ENCODE measurements around the gene BTBD9. TPM values are rescaled to one million over a fixed set of nuclear protein-coding genes. Genes with fewer than 3 reads are reported as not detected.

Gene BTBD9
- polyA plus RNA-seq, 2 of the 4 experiments (the other 2 are of a cell fraction), result 2.3 to 4.6 TPM

DNA sequence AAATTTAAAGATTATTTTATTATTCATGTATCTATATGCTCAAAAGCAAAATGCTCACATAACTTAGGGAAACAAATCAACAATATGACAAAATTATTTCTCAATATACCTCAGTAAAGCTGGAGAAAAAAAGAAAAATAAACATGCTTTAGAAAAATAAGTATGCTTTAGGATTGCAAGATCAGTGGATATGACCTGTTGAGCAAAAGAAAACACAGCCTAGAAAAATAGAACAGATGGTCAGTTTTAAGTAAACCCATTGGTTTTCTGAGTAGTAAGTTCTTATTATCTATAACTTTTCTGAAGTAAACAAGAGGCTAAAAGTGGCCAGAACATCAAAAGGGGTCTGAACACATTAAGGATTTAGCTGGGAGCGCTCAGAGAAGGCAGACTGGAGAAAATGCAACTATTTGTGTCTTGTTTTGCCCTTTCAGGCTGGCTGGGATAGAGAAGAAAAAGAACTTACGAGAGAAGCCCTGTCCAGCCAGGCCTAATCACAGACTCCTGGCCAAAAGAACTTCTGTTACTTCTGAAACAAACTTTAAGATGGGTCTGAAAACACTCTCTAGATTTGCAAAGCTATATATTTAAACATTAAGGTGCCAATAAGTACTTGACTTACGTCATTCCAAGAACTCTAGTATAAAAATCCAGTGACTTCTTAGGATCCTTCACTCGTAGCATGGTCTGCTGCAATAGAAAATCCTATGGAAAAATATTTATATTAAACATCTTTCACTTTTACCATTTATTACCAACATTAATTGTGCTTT lies 46.7 kb upstream of the BTBD9 start:
- no peak for ATAC-seq
- no peak overlapping the region for H3K4me3 ChIP-seq
- H3K4me2 ChIP-seq, result no peak overlapping the region
- no peak for FAIRE-seq
- POLR2A ChIA-PET, result no interaction called here
- 96% methylated on average over 4 of the region's 4 CpGs for WGBS (ENCODE audit: missing lambda C conversion rate)
- H3K27ac ChIP-seq, result no peak overlapping the region
- CTCF ChIA-PET, result interaction anchor here (0.6 kb wide), 1 partner anchor 904 kb away, joined by 3 read pairs; no protein-coding TSS in a partner anchor
- no peak for DNase-seq (ENCODE audit: low read depth in 1 of 2, low spot score in 1 of 2)
- H3K9me3 ChIP-seq, result no peaks in the 10 kb centered on the region
- H3K4me1 ChIP-seq, result no peaks in the 10 kb centered on the region
- TF ChIP-seq HDAC2 (IDR thresholded peaks at IDR 0.05) (no peak), ZSCAN20 (CRISPR knock-in tag; IDR thresholded peaks at IDR 0.05) (no peak), JUNB (IDR thresholded peaks at IDR 0.05) (no peak)
- TF ChIP-seq, protein P1, sequence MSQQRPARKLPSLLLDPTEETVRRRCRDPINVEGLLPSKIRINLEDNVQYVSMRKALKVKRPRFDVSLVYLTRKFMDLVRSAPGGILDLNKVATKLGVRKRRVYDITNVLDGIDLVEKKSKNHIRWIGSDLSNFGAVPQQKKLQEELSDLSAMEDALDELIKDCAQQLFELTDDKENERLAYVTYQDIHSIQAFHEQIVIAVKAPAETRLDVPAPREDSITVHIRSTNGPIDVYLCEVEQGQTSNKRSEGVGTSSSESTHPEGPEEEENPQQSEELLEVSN (IDR thresholded peaks at IDR 0.05; ENCODE audit: borderline replicate concordance, low read depth), result no peak

DNA sequence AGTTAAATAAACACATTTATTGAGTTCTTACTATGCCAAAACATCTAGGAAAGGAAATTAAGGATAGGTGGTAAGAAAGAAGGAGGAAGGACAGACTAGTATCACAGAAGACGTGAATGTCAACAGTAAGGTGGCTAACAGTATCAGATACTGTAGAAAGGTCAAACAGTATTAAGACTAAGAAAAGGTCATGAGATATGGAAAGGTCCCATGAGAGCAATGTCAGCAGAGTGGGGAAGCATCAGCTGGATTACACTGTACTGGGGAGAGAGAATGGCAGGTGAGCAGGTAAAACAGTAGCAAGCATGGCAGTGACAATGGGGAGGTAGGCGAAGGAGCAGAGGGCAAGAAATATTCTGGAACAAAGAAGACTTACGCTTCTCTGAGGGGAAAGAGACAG lies 45.2 kb upstream of the BTBD9 start:
- ChIA-PET CTCF (no interaction called here), POLR2A (interaction anchor here (0.8 kb wide), 1 partner anchor 18 kb away, joined by 4 read pairs; the partner anchor contains the start of gene GLO1)
- H3K4me2 ChIP-seq, result no peak overlapping the region
- DNase-seq (ENCODE audit: low read depth in 1 of 2, low spot score in 1 of 2) (no peak), FAIRE-seq (no peak), ATAC-seq (no peak)
- WGBS (ENCODE audit: missing lambda C conversion rate), result 87% methylated on average over 3 of the region's 3 CpGs
- no peaks in the 10 kb centered on the region for H3K4me1 ChIP-seq
- H3K4me3 ChIP-seq, result no peak overlapping the region
- H3K27ac ChIP-seq, result no peak overlapping the region
- H3K9me3 ChIP-seq, result no peaks in the 10 kb centered on the region
- TF ChIP-seq MAFK (IDR thresholded peaks at IDR 0.05; ENCODE audit: partially characterized antibody), result no peak
- TF ChIP-seq POLR2AphosphoS2 (conservative IDR thresholded peaks at IDR 0.05; ENCODE audit: low read length), result no peak
- no peak for TF ChIP-seq RFX5 (IDR thresholded peaks at IDR 0.05)
- TF ChIP-seq NPAS2 (CRISPR knock-in tag; IDR thresholded peaks at IDR 0.05; ENCODE audit: borderline replicate concordance), result no peak
- no peak for TF ChIP-seq KDM5A (IDR thresholded peaks at IDR 0.05)
- no peak for TF ChIP-seq HOXA7 (CRISPR knock-in tag; IDR thresholded peaks at IDR 0.05)
- TF ChIP-seq RARB (CRISPR knock-in tag; IDR thresholded peaks at IDR 0.05), result no peak
- no peak for TF ChIP-seq BHLHE40 (IDR thresholded peaks at IDR 0.05; ENCODE audit: low read depth, low read length)
- no peak for TF ChIP-seq FOXS1 (CRISPR knock-in tag; IDR thresholded peaks at IDR 0.05)
- TF ChIP-seq, protein P1 (IDR thresholded peaks at IDR 0.05; ENCODE audit: borderline replicate concordance, low read depth), result no peak
- TF ChIP-seq CEBPB (IDR thresholded peaks at IDR 0.05), result no peak
- TF ChIP-seq FOSL2 (IDR thresholded peaks at IDR 0.05), result no peak
- no peak for TF ChIP-seq FOSL2 (CRISPR knock-in tag; IDR thresholded peaks at IDR 0.05)
- TF ChIP-seq GATA3 (IDR thresholded peaks at IDR 0.05; ENCODE audit: borderline replicate concordance), result no peak
- TF ChIP-seq SMC3 (IDR thresholded peaks at IDR 0.05), result no peak
- no peak for TF ChIP-seq RAD21 (conservative IDR thresholded peaks at IDR 0.05 in 1 of 2, IDR thresholded peaks at IDR 0.05 in 1 of 2)
- no peak for TF ChIP-seq NFE2L2 (conservative IDR thresholded peaks at IDR 0.05; ENCODE audit: low read length)
- TF ChIP-seq ZC3H11A (IDR thresholded peaks at IDR 0.05), result no peak
- TF ChIP-seq ZNF302 (CRISPR knock-in tag; IDR thresholded peaks at IDR 0.05), result no peak
- no peak for TF ChIP-seq JUN (IDR thresholded peaks at IDR 0.05)

DNA sequence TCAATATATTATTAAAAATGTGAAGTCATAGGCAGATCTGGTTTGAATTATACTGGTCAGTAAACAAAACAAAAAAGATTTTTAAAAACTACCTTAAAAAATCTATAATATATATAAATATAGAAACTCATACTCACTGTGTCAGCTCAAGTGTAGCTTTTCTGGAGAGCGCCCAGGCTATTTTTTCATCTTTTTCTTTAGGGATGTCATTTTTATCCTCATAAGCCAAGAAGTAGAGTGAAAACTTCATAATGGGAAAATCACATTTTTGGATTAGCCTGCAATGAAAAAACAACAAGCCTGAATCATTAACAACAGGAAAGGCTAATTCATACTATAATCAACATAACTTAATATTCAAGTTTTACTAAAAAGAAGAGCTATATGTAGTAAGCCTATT lies 44.5 kb upstream of the BTBD9 start:
- WGBS (ENCODE audit: missing lambda C conversion rate), result 98% methylated on average over 1 of the region's 1 CpG
- H3K27ac ChIP-seq, result no peak overlapping the region
- no peak for ATAC-seq

More for the DNA sequence above, 44.5 kb upstream of the BTBD9 start:
- ChIA-PET POLR2A (no interaction called here), CTCF (no interaction called here)
- no peak for TF ChIP-seq FOSB (CRISPR knock-in tag; IDR thresholded peaks at IDR 0.05)
- no peak for TF ChIP-seq HDAC2 (IDR thresholded peaks at IDR 0.05)
- TF ChIP-seq RFX5 (IDR thresholded peaks at IDR 0.05), result no peak
- TF ChIP-seq RAD21 (conservative IDR thresholded peaks at IDR 0.05 in 1 of 2, IDR thresholded peaks at IDR 0.05 in 1 of 2), result no peak
- no peak for TF ChIP-seq CBX2 (IDR thresholded peaks at IDR 0.05; ENCODE audit: borderline replicate concordance, low read depth)
- TF ChIP-seq, protein P2, sequence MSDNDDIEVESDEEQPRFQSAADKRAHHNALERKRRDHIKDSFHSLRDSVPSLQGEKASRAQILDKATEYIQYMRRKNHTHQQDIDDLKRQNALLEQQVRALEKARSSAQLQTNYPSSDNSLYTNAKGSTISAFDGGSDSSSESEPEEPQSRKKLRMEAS (IDR thresholded peaks at IDR 0.05), result no peak
- no peak for TF ChIP-seq ZC3H11A (IDR thresholded peaks at IDR 0.05)
- no peak for TF ChIP-seq SREBF2 (IDR thresholded peaks at IDR 0.05)
- no peak for TF ChIP-seq EP300 (IDR thresholded peaks at IDR 0.05)
- no peak for TF ChIP-seq TP53 (CRISPR knock-in tag; IDR thresholded peaks at IDR 0.05)
- TF ChIP-seq, protein P3, sequence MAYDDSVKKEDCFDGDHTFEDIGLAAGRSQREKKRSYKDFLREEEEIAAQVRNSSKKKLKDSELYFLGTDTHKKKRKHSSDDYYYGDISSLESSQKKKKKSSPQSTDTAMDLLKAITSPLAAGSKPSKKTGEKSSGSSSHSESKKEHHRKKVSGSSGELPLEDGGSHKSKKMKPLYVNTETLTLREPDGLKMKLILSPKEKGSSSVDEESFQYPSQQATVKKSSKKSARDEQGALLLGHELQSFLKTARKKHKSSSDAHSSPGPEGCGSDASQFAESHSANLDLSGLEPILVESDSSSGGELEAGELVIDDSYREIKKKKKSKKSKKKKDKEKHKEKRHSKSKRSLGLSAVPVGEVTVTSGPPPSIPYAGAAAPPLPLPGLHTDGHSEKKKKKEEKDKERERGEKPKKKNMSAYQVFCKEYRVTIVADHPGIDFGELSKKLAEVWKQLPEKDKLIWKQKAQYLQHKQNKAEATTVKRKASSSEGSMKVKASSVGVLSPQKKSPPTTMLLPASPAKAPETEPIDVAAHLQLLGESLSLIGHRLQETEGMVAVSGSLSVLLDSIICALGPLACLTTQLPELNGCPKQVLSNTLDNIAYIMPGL (CRISPR knock-in tag; IDR thresholded peaks at IDR 0.05; ENCODE audit: borderline replicate concordance), result no peak
- no peak for TF ChIP-seq HOXB5 (CRISPR knock-in tag; IDR thresholded peaks at IDR 0.05)
- FAIRE-seq (no peak), DNase-seq (ENCODE audit: low read depth in 1 of 2, low spot score in 1 of 2) (no peak)
- Histone ChIP-seq H3K4me2 (no peak overlapping the region), H3K4me3 (no peak overlapping the region), H3K9me3 (no peaks in the 10 kb centered on the region), H3K4me1 (no peaks in the 10 kb centered on the region)

Data from A549 (cell line).